GM12865 (cell line): ENCODE results near the gene TSNAX.
"Not testable (repeated sequence)": the region's sequence is repeated elsewhere in the genome, so short reads cannot be mapped to it uniquely, and the experiment has no call there.

ENCODE experiments used
- DNase-seq: peaks from one replicate; pipeline ENCODE4 v3.0.0; 2010; ENCODE audit warnings: low read depth
- H3K4me3 ChIP-seq: 2 replicates; pipeline ENCODE4 v1.5.1; 2011; ENCODE audit warnings: mild to moderate bottlenecking, low read depth, low read length, control low read depth
- CTCF ChIP-seq: IDR thresholded peaks from 2 replicates; pipeline ENCODE4 v1.5.1; 2011; ENCODE audit warnings: low read length, control low read depth, low read depth, inconsistent platforms; ENCODE audit not compliant: insufficient read depth; ENCODE audit errors: missing control alignments

The TSNAX gene

GRCh38 chr1:231557898-231558707 is 29.6 kb downstream of the TSNAX start:
- no peak for DNase-seq
- TF ChIP-seq CTCF: no peak
- no peak overlapping the region for H3K4me3 ChIP-seq

- DNase-seq: no peak
- TF ChIP-seq CTCF: no peak
- no peak overlapping the region for H3K4me3 ChIP-seq
Observed at GRCh38 chr1:231558708-231559185, 30.3 kb downstream of the TSNAX start.

GRCh38 chr1:231561647-231562383 is 33.3 kb downstream of the TSNAX start:
- no peak for DNase-seq
- no peak overlapping the region for H3K4me3 ChIP-seq
- TF ChIP-seq CTCF: no peak

- no peak overlapping the region for H3K4me3 ChIP-seq
- no peak for TF ChIP-seq CTCF
- DNase-seq: no peak
Observed at GRCh38 chr1:231563247-231563646, 34.8 kb downstream of the TSNAX start.

GRCh38 chr1:231564373-231564772 is 35.9 kb downstream of the TSNAX start:
- no peak for TF ChIP-seq CTCF
- H3K4me3 ChIP-seq: no peak overlapping the region
- no peak for DNase-seq

GRCh38 chr1:231566496-231566895 is 38.0 kb downstream of the TSNAX start:
- no peak for TF ChIP-seq CTCF
- H3K4me3 ChIP-seq: no peak overlapping the region
- DNase-seq: no peak

- not testable (repeated sequence) for DNase-seq, H3K4me3 ChIP-seq
Observed at GRCh38 chr1:231570262-231570661, 41.8 kb downstream of the TSNAX start.
